ENCODE data around the gene SYNPO2L.

Gene SYNPO2L

GRCh38 chr10:73627300-73627699 lies 28.5 kb downstream of the SYNPO2L start:
- no peak for TF ChIP-seq POLR2AphosphoS5 (IDR thresholded peaks at IDR 0.05; ENCODE audit: low read depth)
- no peak for TF ChIP-seq CTCF (IDR thresholded peaks at IDR 0.05; ENCODE audit: insufficient read depth, low read length)
- no peak for TF ChIP-seq SPI1 (IDR thresholded peaks at IDR 0.05; ENCODE audit: borderline replicate concordance, low read depth)
- TF ChIP-seq REST (IDR thresholded peaks at IDR 0.05; ENCODE audit: insufficient replicate concordance, low read depth), result no peak
- no peak for TF ChIP-seq GABPA (IDR thresholded peaks at IDR 0.05; ENCODE audit: low read depth)
- DNase-seq (ENCODE audit: low read depth in 1 of 2, low spot score in 1 of 2), result no peak
- no peak overlapping the region for H3K27ac ChIP-seq (replicated peaks)
- H3K4me3 ChIP-seq (replicated peaks; ENCODE audit: insufficient read depth, low read length), result no peak overlapping the region
- no peaks in the 10 kb centered on the region for H3K27me3 ChIP-seq (ENCODE audit: insufficient read depth, poor library complexity, severe bottlenecking)

GRCh38 chr10:73625884-73626752 lies 29.7 kb downstream of the SYNPO2L start:
- Histone ChIP-seq H3K27ac (replicated peaks) (peak overlapping the region; percentile 89), H3K4me3 (replicated peaks; ENCODE audit: insufficient read depth, low read length) (peak overlapping the region; percentile 99), H3K27me3 (ENCODE audit: insufficient read depth, poor library complexity, severe bottlenecking) (no peaks in the 10 kb centered on the region)
- DNase-seq (ENCODE audit: low read depth in 1 of 2, low spot score in 1 of 2), result peak; percentile 91 to 96
- TF ChIP-seq CTCF (IDR thresholded peaks at IDR 0.05; ENCODE audit: insufficient read depth, low read length) (no peak), REST (IDR thresholded peaks at IDR 0.05; ENCODE audit: insufficient replicate concordance, low read depth) (peak; percentile 64), SPI1 (IDR thresholded peaks at IDR 0.05; ENCODE audit: borderline replicate concordance, low read depth) (no peak), POLR2AphosphoS5 (IDR thresholded peaks at IDR 0.05; ENCODE audit: low read depth) (peak; percentile 94), GABPA (IDR thresholded peaks at IDR 0.05; ENCODE audit: low read depth) (no peak)

- TF ChIP-seq REST (IDR thresholded peaks at IDR 0.05; ENCODE audit: insufficient replicate concordance, low read depth) (no peak), POLR2AphosphoS5 (IDR thresholded peaks at IDR 0.05; ENCODE audit: low read depth) (no peak), SPI1 (IDR thresholded peaks at IDR 0.05; ENCODE audit: borderline replicate concordance, low read depth) (no peak), GABPA (IDR thresholded peaks at IDR 0.05; ENCODE audit: low read depth) (no peak), CTCF (IDR thresholded peaks at IDR 0.05; ENCODE audit: insufficient read depth, low read length) (no peak)
- Histone ChIP-seq H3K27ac (replicated peaks) (peak overlapping the region; percentile 89), H3K27me3 (ENCODE audit: insufficient read depth, poor library complexity, severe bottlenecking) (no peaks in the 10 kb centered on the region), H3K4me3 (replicated peaks; ENCODE audit: insufficient read depth, low read length) (peak overlapping the region; percentile 99)
- DNase-seq (ENCODE audit: low read depth in 1 of 2, low spot score in 1 of 2), result peak in 1 of 2 experiments; percentile 22
These were observed 30.6 kb downstream of the SYNPO2L start for GRCh38 chr10:73625004-73625883.
